ENCODE results near the gene MSRB2.

Gene MSRB2

GRCh38 chr10:23055424-23056185 lies 39.8 kb upstream of the MSRB2 start:
- no peak for TF ChIP-seq TCF12 (IDR thresholded peaks at IDR 0.05; ENCODE audit: low read depth)
- no peak for TF ChIP-seq EP300 (IDR thresholded peaks at IDR 0.05; ENCODE audit: borderline replicate concordance)
- TF ChIP-seq USF1 (IDR thresholded peaks at IDR 0.05): no peak
- TF ChIP-seq NFIC (IDR thresholded peaks at IDR 0.05): no peak
- no peak for TF ChIP-seq TEAD4 (IDR thresholded peaks at IDR 0.05)
- TF ChIP-seq CREB1 (IDR thresholded peaks at IDR 0.05; ENCODE audit: low read depth): no peak
- TF ChIP-seq EGR1 (IDR thresholded peaks at IDR 0.05): no peak

GRCh38 chr10:23056186-23056579 lies 39.2 kb upstream of the MSRB2 start:
- TF ChIP-seq CREB1 (IDR thresholded peaks at IDR 0.05; ENCODE audit: low read depth) (no peak), NFIC (IDR thresholded peaks at IDR 0.05) (no peak), ZBTB7A (IDR thresholded peaks at IDR 0.05; ENCODE audit: low read depth) (no peak), CEBPB (IDR thresholded peaks at IDR 0.05) (no peak), TAF1 (IDR thresholded peaks at IDR 0.05; ENCODE audit: low read depth) (no peak), USF1 (IDR thresholded peaks at IDR 0.05) (no peak), FOXM1 (IDR thresholded peaks at IDR 0.05; ENCODE audit: borderline replicate concordance, low read depth) (no peak), TCF12 (IDR thresholded peaks at IDR 0.05; ENCODE audit: low read depth) (no peak), REST (IDR thresholded peaks at IDR 0.05; ENCODE audit: low read depth) (no peak), YY1 (IDR thresholded peaks at IDR 0.05; ENCODE audit: low read depth) (no peak), TEAD4 (IDR thresholded peaks at IDR 0.05) (no peak), EGR1 (IDR thresholded peaks at IDR 0.05) (no peak)

GRCh38 chr10:23058366-23058765 lies 37.0 kb upstream of the MSRB2 start:
- TF ChIP-seq TAF1 (IDR thresholded peaks at IDR 0.05; ENCODE audit: low read depth) (no peak), YY1 (IDR thresholded peaks at IDR 0.05; ENCODE audit: low read depth) (no peak), NFIC (IDR thresholded peaks at IDR 0.05) (no peak), CEBPB (IDR thresholded peaks at IDR 0.05) (no peak)

GRCh38 chr10:23060918-23061317 lies 34.5 kb upstream of the MSRB2 start:
- TF ChIP-seq EP300 (IDR thresholded peaks at IDR 0.05; ENCODE audit: borderline replicate concordance) (no peak), NFIC (IDR thresholded peaks at IDR 0.05) (no peak), CREB1 (IDR thresholded peaks at IDR 0.05; ENCODE audit: low read depth) (no peak), RAD21 (IDR thresholded peaks at IDR 0.05; ENCODE audit: low read depth) (no peak), MAX (IDR thresholded peaks at IDR 0.05) (no peak), CEBPB (IDR thresholded peaks at IDR 0.05) (no peak), REST (IDR thresholded peaks at IDR 0.05; ENCODE audit: low read depth) (no peak), TCF12 (IDR thresholded peaks at IDR 0.05; ENCODE audit: low read depth) (no peak), EGR1 (IDR thresholded peaks at IDR 0.05) (no peak), YY1 (IDR thresholded peaks at IDR 0.05; ENCODE audit: low read depth) (no peak), TAF1 (IDR thresholded peaks at IDR 0.05; ENCODE audit: low read depth) (no peak), ZBTB7A (IDR thresholded peaks at IDR 0.05; ENCODE audit: low read depth) (no peak)

- no peak for TF ChIP-seq NFIC (IDR thresholded peaks at IDR 0.05)
- no peak for TF ChIP-seq RAD21 (IDR thresholded peaks at IDR 0.05; ENCODE audit: low read depth)
- TF ChIP-seq USF1 (IDR thresholded peaks at IDR 0.05): no peak
- no peak for TF ChIP-seq EP300 (IDR thresholded peaks at IDR 0.05; ENCODE audit: borderline replicate concordance)
- TF ChIP-seq YY1 (IDR thresholded peaks at IDR 0.05; ENCODE audit: low read depth): no peak
- no peak for TF ChIP-seq TCF12 (IDR thresholded peaks at IDR 0.05; ENCODE audit: low read depth)
- no peak for TF ChIP-seq EGR1 (IDR thresholded peaks at IDR 0.05)
- TF ChIP-seq TAF1 (IDR thresholded peaks at IDR 0.05; ENCODE audit: low read depth): no peak
- TF ChIP-seq ZBTB7A (IDR thresholded peaks at IDR 0.05; ENCODE audit: low read depth): no peak
- no peak for TF ChIP-seq MAX (IDR thresholded peaks at IDR 0.05)
- TF ChIP-seq REST (IDR thresholded peaks at IDR 0.05; ENCODE audit: low read depth): no peak
- TF ChIP-seq CREB1 (IDR thresholded peaks at IDR 0.05; ENCODE audit: low read depth): no peak
- no peak for TF ChIP-seq FOXM1 (IDR thresholded peaks at IDR 0.05; ENCODE audit: borderline replicate concordance, low read depth)
- TF ChIP-seq CEBPB (IDR thresholded peaks at IDR 0.05): no peak
- TF ChIP-seq TEAD4 (IDR thresholded peaks at IDR 0.05): no peak
These were observed 32.1 kb upstream of the MSRB2 start for GRCh38 chr10:23063045-23063972.

All from Ishikawa (cell line).